Gastroesophageal sphincter (tissue), 4 donors: ENCODE results near the gene SFRP4. TPM values are rescaled to one million over a fixed set of nuclear protein-coding genes. Genes with fewer than 3 reads are reported as not detected.

ENCODE experiments used
- ATAC-seq: fragments of 150-250 bp; one replicate; pipeline ENCODE4 v1.9.1; 2016; ENCODE audit warnings: mild to moderate bottlenecking, moderate library complexity
- H3K27ac ChIP-seq, 4 donors: fragments of 200-600 bp; sonication (generic) in 3 of 4; 1 replicate in 3 of 4; 2 replicates in 1 of 4; pipeline ENCODE4 v1.5.1; 2016 to 2019
- H3K27me3 ChIP-seq: fragments of 200-600 bp; sonication (generic); one replicate; pipeline ENCODE4 v1.5.1; 2019
- H3K36me3 ChIP-seq, 2 donors: fragments of 200-600 bp; sonication (generic); one replicate each; pipeline ENCODE4 v1.5.1; 2019; ENCODE audit warnings: control low read depth in 1 of 2
- H3K4me1 ChIP-seq, 3 donors: fragments of 200-600 bp; sonication (generic); 1 replicate in 2 of 3; 2 replicates in 1 of 3; pipeline ENCODE4 v1.5.1; 2016 to 2019; ENCODE audit warnings: control low read depth in 2 of 3
- H3K4me3 ChIP-seq, 2 donors: fragments of 200-600 bp; sonication (generic); one replicate each; pipeline ENCODE4 v1.5.1; 2019; ENCODE audit warnings: mild to moderate bottlenecking in 1 of 2, moderate library complexity in 1 of 2
- H3K9me3 ChIP-seq, 3 donors: fragments of 200-600 bp; sonication (generic); one replicate each; pipeline ENCODE4 v1.5.1; 2017 to 2019; ENCODE audit warnings: control low read depth in 2 of 3
- EP300 ChIP-seq: sonication (generic); formaldehyde crosslinking; IDR thresholded peaks from one replicate; pipeline ENCODE4 v1.6.1; 2017; ENCODE audit warnings: antibody characterized with exemption, mild to moderate bottlenecking
- POLR2A ChIP-seq, 2 donors: fragments of 450-650 bp; IDR thresholded peaks; one replicate each; pipeline ENCODE4 v1.6.1; 2017; ENCODE audit warnings: antibody characterized with exemption in 2 of 2, mild to moderate bottlenecking in 2 of 2, moderate library complexity in 1 of 2
- POLR2AphosphoS5 ChIP-seq: sonication (generic); formaldehyde crosslinking; IDR thresholded peaks from one replicate; pipeline ENCODE4 v1.6.1; 2017; ENCODE audit warnings: antibody characterized with exemption
- whole genome bisulfite sequencing, 2 donors: methylation state at CpG; one replicate each; pipeline ENCODE4 v1.1.5; 2018; ENCODE audit warnings: low coverage in 1 of 2; 5-methylcytosine and 5-hydroxymethylcytosine counted together
- total RNA-seq, 4 donors: library from RNA; depleted of rRNA; stranded (reverse); fragments of >200 nt; gene quantifications; one replicate each; pipeline ENCODE4 v1.1.0, GENCODE V29; 2016
- TF ChIP-seq, protein P1 (sequence below), 4 experiments: fragments of 200-600 bp in 2 of 4; fragments of 450-650 bp in 2 of 4; sonication (generic) in 1 of 4; IDR thresholded peaks; one replicate each; pipeline ENCODE4 v1.5.1; 2017 to 2019; ENCODE audit warnings: antibody characterized with exemption in 4 of 4, mild to moderate bottlenecking in 2 of 4, moderate library complexity in 2 of 4

Gene SFRP4
- total RNA-seq, 4 donors from 2014 or later, result 1.4 to 11.0 (median 5.1) TPM

DNA sequence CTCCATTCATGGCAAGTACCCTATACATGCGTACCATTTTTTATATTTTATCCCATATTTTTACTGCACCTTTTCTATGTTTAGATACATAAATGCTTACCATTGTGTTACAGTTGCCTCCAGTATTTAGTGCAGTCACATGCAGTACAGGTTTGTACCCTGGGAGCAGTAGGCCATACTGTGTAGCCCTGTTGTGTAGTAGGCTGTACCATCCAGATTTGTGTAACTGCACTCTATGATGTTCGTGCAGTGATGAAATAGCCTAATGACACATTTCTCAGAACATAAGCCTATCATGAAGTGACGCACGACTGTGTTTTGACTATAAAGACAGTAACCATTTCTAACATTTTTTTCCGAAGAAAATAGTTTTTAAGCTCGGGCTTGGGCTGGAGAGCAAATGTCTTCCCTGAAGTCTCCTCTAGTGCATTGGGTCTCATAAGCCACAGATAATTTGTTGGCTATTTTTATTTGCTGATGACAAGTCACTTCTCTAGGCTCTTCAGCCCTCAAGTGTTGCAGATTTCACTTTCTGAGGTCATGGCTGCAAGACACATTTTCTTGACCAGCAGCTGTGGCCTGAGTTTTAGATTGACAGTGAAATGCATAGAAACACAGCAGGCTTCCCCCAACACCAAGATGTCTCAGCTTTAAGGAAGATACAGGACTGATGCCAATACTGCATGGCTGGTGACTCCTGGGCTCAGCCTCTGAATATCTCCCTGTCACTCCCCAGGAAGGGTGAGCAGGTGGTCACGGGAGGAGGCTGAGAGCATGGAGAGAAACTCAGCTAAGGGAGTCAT, 30.7 kb upstream of the SFRP4 start:
- TF ChIP-seq, protein P1, sequence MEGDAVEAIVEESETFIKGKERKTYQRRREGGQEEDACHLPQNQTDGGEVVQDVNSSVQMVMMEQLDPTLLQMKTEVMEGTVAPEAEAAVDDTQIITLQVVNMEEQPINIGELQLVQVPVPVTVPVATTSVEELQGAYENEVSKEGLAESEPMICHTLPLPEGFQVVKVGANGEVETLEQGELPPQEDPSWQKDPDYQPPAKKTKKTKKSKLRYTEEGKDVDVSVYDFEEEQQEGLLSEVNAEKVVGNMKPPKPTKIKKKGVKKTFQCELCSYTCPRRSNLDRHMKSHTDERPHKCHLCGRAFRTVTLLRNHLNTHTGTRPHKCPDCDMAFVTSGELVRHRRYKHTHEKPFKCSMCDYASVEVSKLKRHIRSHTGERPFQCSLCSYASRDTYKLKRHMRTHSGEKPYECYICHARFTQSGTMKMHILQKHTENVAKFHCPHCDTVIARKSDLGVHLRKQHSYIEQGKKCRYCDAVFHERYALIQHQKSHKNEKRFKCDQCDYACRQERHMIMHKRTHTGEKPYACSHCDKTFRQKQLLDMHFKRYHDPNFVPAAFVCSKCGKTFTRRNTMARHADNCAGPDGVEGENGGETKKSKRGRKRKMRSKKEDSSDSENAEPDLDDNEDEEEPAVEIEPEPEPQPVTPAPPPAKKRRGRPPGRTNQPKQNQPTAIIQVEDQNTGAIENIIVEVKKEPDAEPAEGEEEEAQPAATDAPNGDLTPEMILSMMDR (IDR thresholded peaks at IDR 0.05), result no peak
- no peak for TF ChIP-seq POLR2AphosphoS5
- no peak for TF ChIP-seq EP300
- TF ChIP-seq POLR2A (IDR thresholded peaks at IDR 0.05), result no peak
- ATAC-seq, result no peak
- Histone ChIP-seq H3K4me1 (peaks cover 0 to 23% (median 0%) of the 10 kb centered on the region in 3 donors), H3K27ac (no peak overlapping the region), H3K27me3 (no peaks in the 10 kb centered on the region), H3K9me3 (no peaks in the 10 kb centered on the region), H3K4me3 (no peak overlapping the region), H3K36me3 (peaks cover 0 to 26% of the 10 kb centered on the region in 2 donors)
- 78 to 91% methylated on average over 6 of the region's 7 CpGs for WGBS, 2 donors

DNA sequence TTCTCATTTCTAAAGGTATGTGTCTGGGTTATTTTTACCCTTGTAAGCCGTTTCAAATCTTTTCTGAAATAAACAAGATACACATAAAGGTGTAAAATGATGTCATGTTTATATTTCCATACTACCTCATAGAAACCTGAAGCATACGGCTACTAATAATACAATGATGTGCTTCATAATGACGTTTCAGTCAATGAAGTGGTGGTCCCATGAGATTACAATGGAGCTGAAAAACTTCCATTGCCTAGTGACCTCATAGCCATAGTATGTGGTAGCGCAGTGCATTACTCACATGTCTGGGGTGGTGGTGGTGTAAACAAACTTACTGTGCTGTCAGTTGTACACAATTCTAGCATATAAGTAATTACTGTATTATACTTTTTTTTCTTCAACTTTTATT, 28.7 kb upstream of the SFRP4 start:
- H3K36me3 ChIP-seq, result peaks cover 0 to 7% of the 10 kb centered on the region in 2 donors
- TF ChIP-seq POLR2A (IDR thresholded peaks at IDR 0.05) (no peak), POLR2AphosphoS5 (no peak), EP300 (no peak)
- TF ChIP-seq, protein P1 (IDR thresholded peaks at IDR 0.05), result no peak
- no peak for ATAC-seq
- 48 to 75% methylated on average over 4 of the region's 4 CpGs for WGBS, 2 donors
- H3K27ac ChIP-seq, result no peak overlapping the region
- H3K9me3 ChIP-seq, result no peaks in the 10 kb centered on the region
- no peaks in the 10 kb centered on the region for H3K27me3 ChIP-seq
- no peak overlapping the region for H3K4me3 ChIP-seq
- H3K4me1 ChIP-seq, result peaks cover 0 to 23% (median 0%) of the 10 kb centered on the region in 3 donors

DNA sequence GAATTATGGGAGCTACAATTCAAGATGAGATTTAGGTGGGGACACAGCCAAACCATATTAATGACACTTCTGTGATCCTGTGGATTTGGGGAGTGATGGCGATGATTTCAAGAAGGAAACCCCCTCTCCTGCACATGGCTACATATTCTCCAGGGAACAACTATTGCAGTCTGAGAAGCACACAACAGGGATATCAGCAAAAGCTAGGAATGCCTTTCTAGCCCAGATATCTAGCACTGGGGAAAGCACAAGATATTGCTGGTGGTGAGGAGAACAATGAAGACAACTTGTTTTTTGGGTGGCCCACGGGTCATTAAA, 28.1 kb upstream of the SFRP4 start:
- ATAC-seq, result no peak
- no peaks in the 10 kb centered on the region for H3K27me3 ChIP-seq
- no peaks in the 10 kb centered on the region for H3K9me3 ChIP-seq
- TF ChIP-seq POLR2A (IDR thresholded peaks at IDR 0.05) (no peak), EP300 (no peak)
- WGBS, 2 donors, result 82 to 83% methylated on average over 2 of the region's 2 CpGs
- peak overlapping the region in 2 of 4 donors; percentile 61 to 65 for H3K27ac ChIP-seq
- peaks cover 0 to 23% (median 0%) of the 10 kb centered on the region in 3 donors for H3K4me1 ChIP-seq
- peaks cover 0 to 6% of the 10 kb centered on the region in 2 donors for H3K36me3 ChIP-seq
- H3K4me3 ChIP-seq, result no peak overlapping the region

DNA sequence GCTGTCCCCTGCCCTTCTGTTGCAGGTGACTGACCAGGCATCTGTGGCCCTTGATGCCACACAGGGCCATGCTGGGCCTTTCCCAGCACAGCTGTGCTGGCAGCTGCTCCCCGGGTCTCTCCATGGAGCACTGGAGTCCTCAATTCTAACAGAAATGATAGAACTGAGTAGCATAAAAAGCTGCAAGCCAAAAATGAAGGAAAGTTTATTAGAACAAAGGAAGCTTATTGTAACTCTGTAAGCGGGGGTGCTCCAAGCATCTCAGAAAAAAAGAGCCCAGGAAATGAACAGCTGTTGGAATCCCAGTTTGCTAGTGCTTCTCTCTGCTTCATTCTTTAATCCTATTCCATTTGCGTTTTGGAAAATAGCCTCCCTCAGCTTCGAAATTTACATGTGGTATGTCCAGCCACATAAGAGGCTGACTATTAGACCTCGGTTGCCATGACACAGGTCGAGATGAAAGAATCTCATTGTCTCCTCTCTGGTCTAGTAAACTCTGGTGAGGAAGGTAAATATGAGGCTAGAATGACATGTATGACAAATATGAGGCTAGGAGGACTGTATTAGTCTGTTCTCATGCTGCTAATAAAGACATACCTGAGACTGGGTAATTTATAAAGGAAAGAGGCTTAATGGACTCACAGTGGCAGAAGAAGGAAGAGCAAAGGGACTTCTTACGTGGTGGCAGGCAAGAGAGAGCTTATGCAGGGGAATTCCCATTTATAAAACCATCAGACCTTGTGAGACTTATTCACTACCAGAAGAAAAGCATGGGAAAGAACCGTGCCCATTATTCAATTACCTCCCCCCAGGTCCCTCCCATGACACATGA, 27.5 kb upstream of the SFRP4 start:
- TF ChIP-seq, protein P1 (IDR thresholded peaks at IDR 0.05), result no peak
- no peak for TF ChIP-seq POLR2AphosphoS5
- TF ChIP-seq POLR2A (IDR thresholded peaks at IDR 0.05), result no peak
- no peak for TF ChIP-seq EP300
- Histone ChIP-seq H3K4me1 (peaks cover 0 to 23% (median 0%) of the 10 kb centered on the region in 3 donors), H3K4me3 (no peak overlapping the region), H3K27me3 (no peaks in the 10 kb centered on the region), H3K9me3 (no peaks in the 10 kb centered on the region), H3K36me3 (peaks cover 0 to 2% of the 10 kb centered on the region in 2 donors), H3K27ac (peak overlapping the region in 3 of 4 donors; percentile 61 to 65 (median 65))
- no peak for ATAC-seq
- WGBS, 2 donors, result 44 to 68% methylated on average over 6 to 7 of the region's 8 CpGs

DNA sequence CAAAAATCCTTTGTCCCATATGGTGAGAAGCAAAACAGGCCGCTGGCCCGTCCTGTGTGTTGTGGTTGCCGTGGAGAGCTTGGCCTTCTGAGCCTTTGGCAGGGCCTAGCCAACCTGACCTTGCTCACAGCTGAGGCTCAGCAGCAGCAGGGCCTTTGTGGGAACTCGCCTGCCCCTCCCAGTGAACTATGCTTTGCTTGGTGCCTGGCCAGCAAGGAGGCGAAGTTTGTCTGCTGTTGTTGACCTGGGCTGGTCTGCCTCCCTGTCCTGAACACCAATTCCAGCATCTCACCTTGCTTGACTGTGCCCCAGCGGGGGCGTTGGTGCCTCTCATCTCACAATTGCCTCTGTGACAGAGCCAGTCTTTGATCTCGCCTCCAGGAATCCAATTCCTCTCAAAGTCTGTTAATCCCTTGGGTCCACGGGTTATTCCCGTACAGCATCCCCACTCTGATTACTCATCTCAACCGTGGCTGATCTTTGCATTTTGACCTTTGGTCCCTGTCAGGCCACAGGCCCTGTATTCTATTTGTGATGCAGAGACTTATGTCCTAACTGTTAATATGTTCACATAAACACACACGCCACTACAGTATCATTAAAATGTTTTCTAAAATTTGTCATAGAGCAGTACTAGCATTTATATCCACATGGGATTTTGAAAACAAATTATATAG, 26.5 kb upstream of the SFRP4 start:
- no peak overlapping the region for H3K4me3 ChIP-seq
- H3K27me3 ChIP-seq, result no peaks in the 10 kb centered on the region
- peak overlapping the region in 3 of 4 donors; percentile 65 for H3K27ac ChIP-seq
- TF ChIP-seq POLR2A (IDR thresholded peaks at IDR 0.05) (no peak), EP300 (no peak), POLR2AphosphoS5 (no peak)
- TF ChIP-seq, protein P1 (IDR thresholded peaks at IDR 0.05), result no peak
- peak; percentile 66 for ATAC-seq
- H3K9me3 ChIP-seq, result peaks cover 0 to 5% (median 0%) of the 10 kb centered on the region in 3 donors
- WGBS, 2 donors, result 34 to 50% methylated on average over 8 to 10 of the region's 12 CpGs
- H3K36me3 ChIP-seq, result no peaks in the 10 kb centered on the region
- peaks cover 0 to 23% (median 0%) of the 10 kb centered on the region in 3 donors for H3K4me1 ChIP-seq
